Neural cell (in vitro differentiated cells): ENCODE data around the gene IREB2.

ENCODE experiments used
- EP300 ChIP-seq: fragments of 450-650 bp; conservative IDR thresholded peaks from 2 replicates; pipeline ENCODE4 v1.6.1; 2014; ENCODE audit warnings: antibody characterized with exemption, mild to moderate bottlenecking, moderate library complexity; ENCODE audit not compliant: poor library complexity, severe bottlenecking
- POLR2AphosphoS5 ChIP-seq: IDR thresholded peaks from 2 replicates; pipeline ENCODE4 v1.6.1; 2012
- TF ChIP-seq, protein P1 (sequence below): fragments of 450-650 bp; IDR thresholded peaks from 2 replicates; pipeline ENCODE4 v1.5.1; 2014; ENCODE audit warnings: antibody characterized with exemption, mild to moderate bottlenecking, moderate library complexity; ENCODE audit not compliant: poor library complexity, severe bottlenecking
- TF ChIP-seq, protein P2 (sequence below): IDR thresholded peaks from 2 replicates; pipeline ENCODE4 v1.6.1; 2012; ENCODE audit warnings: borderline replicate concordance

GRCh38 chr15:78417754-78418630 lies 20.0 kb upstream of the IREB2 start:
- TF ChIP-seq, protein P1, sequence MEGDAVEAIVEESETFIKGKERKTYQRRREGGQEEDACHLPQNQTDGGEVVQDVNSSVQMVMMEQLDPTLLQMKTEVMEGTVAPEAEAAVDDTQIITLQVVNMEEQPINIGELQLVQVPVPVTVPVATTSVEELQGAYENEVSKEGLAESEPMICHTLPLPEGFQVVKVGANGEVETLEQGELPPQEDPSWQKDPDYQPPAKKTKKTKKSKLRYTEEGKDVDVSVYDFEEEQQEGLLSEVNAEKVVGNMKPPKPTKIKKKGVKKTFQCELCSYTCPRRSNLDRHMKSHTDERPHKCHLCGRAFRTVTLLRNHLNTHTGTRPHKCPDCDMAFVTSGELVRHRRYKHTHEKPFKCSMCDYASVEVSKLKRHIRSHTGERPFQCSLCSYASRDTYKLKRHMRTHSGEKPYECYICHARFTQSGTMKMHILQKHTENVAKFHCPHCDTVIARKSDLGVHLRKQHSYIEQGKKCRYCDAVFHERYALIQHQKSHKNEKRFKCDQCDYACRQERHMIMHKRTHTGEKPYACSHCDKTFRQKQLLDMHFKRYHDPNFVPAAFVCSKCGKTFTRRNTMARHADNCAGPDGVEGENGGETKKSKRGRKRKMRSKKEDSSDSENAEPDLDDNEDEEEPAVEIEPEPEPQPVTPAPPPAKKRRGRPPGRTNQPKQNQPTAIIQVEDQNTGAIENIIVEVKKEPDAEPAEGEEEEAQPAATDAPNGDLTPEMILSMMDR = no peak
- TF ChIP-seq EP300 = no peak
- TF ChIP-seq POLR2AphosphoS5 = no peak
- TF ChIP-seq, protein P2, sequence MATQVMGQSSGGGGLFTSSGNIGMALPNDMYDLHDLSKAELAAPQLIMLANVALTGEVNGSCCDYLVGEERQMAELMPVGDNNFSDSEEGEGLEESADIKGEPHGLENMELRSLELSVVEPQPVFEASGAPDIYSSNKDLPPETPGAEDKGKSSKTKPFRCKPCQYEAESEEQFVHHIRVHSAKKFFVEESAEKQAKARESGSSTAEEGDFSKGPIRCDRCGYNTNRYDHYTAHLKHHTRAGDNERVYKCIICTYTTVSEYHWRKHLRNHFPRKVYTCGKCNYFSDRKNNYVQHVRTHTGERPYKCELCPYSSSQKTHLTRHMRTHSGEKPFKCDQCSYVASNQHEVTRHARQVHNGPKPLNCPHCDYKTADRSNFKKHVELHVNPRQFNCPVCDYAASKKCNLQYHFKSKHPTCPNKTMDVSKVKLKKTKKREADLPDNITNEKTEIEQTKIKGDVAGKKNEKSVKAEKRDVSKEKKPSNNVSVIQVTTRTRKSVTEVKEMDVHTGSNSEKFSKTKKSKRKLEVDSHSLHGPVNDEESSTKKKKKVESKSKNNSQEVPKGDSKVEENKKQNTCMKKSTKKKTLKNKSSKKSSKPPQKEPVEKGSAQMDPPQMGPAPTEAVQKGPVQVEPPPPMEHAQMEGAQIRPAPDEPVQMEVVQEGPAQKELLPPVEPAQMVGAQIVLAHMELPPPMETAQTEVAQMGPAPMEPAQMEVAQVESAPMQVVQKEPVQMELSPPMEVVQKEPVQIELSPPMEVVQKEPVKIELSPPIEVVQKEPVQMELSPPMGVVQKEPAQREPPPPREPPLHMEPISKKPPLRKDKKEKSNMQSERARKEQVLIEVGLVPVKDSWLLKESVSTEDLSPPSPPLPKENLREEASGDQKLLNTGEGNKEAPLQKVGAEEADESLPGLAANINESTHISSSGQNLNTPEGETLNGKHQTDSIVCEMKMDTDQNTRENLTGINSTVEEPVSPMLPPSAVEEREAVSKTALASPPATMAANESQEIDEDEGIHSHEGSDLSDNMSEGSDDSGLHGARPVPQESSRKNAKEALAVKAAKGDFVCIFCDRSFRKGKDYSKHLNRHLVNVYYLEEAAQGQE = no peak
